Measurements from ENCODE around the gene CUL4B. TPM values are rescaled to one million over a fixed set of nuclear protein-coding genes. Genes with fewer than 3 reads are reported as not detected.
"Not testable (repeated sequence)": the region's sequence is repeated elsewhere in the genome, so short reads cannot be mapped to it uniquely, and the experiment has no call there.

The CUL4B gene
- total RNA-seq, 1 experiment from 2014 or later, result 44.7 TPM

- intact Hi-C loops (cut with micrococcal nuclease; ENCODE audit: unreplicated experiment), result no loop called here
- no peaks in the 10 kb centered on the region for H3K4me1 ChIP-seq (ENCODE audit: insufficient read depth, low read length, poor library complexity, severe bottlenecking)
- ChIA-PET CTCF (no interaction called here), POLR2A (ENCODE audit: low non-redundant PET) (no interaction called here)
- TF ChIP-seq EZH2 (IDR thresholded peaks at IDR 0.05; ENCODE audit: borderline replicate concordance, low read depth, low read length, poor library complexity, severe bottlenecking) (no peak), CTCF (conservative IDR thresholded peaks at IDR 0.05; ENCODE audit: low read depth, low read length) (no peak)
- no peak overlapping the region for H3K4me3 ChIP-seq (ENCODE audit: low read depth, low read length, poor library complexity, severe bottlenecking)
- no peaks in the 10 kb centered on the region for H3K27me3 ChIP-seq (replicated peaks; ENCODE audit: insufficient read depth, low read depth, low read length, poor library complexity)
- H3K27ac ChIP-seq (ENCODE audit: low read depth, low read length, poor library complexity, severe bottlenecking), result no peak overlapping the region
- DNase-seq (ENCODE audit: low spot score), result no peak
- no peaks in the 10 kb centered on the region for H3K9me3 ChIP-seq (ENCODE audit: low read depth, low read length, poor library complexity, severe bottlenecking)
- H3K36me3 ChIP-seq (ENCODE audit: insufficient read depth, low read length, poor library complexity, severe bottlenecking), result no peaks in the 10 kb centered on the region
- no TSS peak for BruUV-seq (replicated peaks)
These were observed 56.2 kb downstream of the CUL4B start for GRCh38 chrX:120504569-120504968.

- POLR2A ChIA-PET (ENCODE audit: low non-redundant PET), result no interaction called here
- Histone ChIP-seq H3K4me3 (ENCODE audit: low read depth, low read length, poor library complexity, severe bottlenecking) (no peak overlapping the region), H3K27me3 (replicated peaks; ENCODE audit: insufficient read depth, low read depth, low read length, poor library complexity) (no peaks in the 10 kb centered on the region), H3K4me1 (ENCODE audit: insufficient read depth, low read length, poor library complexity, severe bottlenecking) (no peaks in the 10 kb centered on the region), H3K27ac (ENCODE audit: low read depth, low read length, poor library complexity, severe bottlenecking) (no peak overlapping the region), H3K36me3 (ENCODE audit: insufficient read depth, low read length, poor library complexity, severe bottlenecking) (no peaks in the 10 kb centered on the region), H3K9me3 (ENCODE audit: low read depth, low read length, poor library complexity, severe bottlenecking) (no peaks in the 10 kb centered on the region)
- BruUV-seq (replicated peaks), result no TSS peak
- intact Hi-C loops (cut with micrococcal nuclease; ENCODE audit: unreplicated experiment), result loop anchor here (2.0 kb wide), 1 partner anchor 269 kb away; no protein-coding TSS in a partner anchor
- CTCF ChIA-PET, result no interaction called here
- no peak for DNase-seq (ENCODE audit: low spot score)
- no peak for TF ChIP-seq EZH2 (IDR thresholded peaks at IDR 0.05; ENCODE audit: borderline replicate concordance, low read depth, low read length, poor library complexity, severe bottlenecking)
- no peak for TF ChIP-seq CTCF (conservative IDR thresholded peaks at IDR 0.05; ENCODE audit: low read depth, low read length)
These were observed 61.3 kb downstream of the CUL4B start for GRCh38 chrX:120499301-120500072.

- intact Hi-C loops (cut with micrococcal nuclease; ENCODE audit: unreplicated experiment); H3K4me3 ChIP-seq (ENCODE audit: low read depth, low read length, poor library complexity, severe bottlenecking); CTCF ChIA-PET; H3K36me3 ChIP-seq (ENCODE audit: insufficient read depth, low read length, poor library complexity, severe bottlenecking); H3K27ac ChIP-seq (ENCODE audit: low read depth, low read length, poor library complexity, severe bottlenecking); BruUV-seq (replicated peaks); H3K27me3 ChIP-seq (replicated peaks; ENCODE audit: insufficient read depth, low read depth, low read length, poor library complexity); DNase-seq (ENCODE audit: low spot score); H3K9me3 ChIP-seq (ENCODE audit: low read depth, low read length, poor library complexity, severe bottlenecking); H3K4me1 ChIP-seq (ENCODE audit: insufficient read depth, low read length, poor library complexity, severe bottlenecking); POLR2A ChIA-PET (ENCODE audit: low non-redundant PET): not testable (repeated sequence)
These were observed 70.6 kb downstream of the CUL4B start for GRCh38 chrX:120490119-120490518.

- H3K27ac ChIP-seq (ENCODE audit: low read depth, low read length, poor library complexity, severe bottlenecking), result no peak overlapping the region
- H3K4me1 ChIP-seq (ENCODE audit: insufficient read depth, low read length, poor library complexity, severe bottlenecking), result no peaks in the 10 kb centered on the region
- H3K27me3 ChIP-seq (replicated peaks; ENCODE audit: insufficient read depth, low read depth, low read length, poor library complexity), result no peaks in the 10 kb centered on the region
- TF ChIP-seq CTCF (conservative IDR thresholded peaks at IDR 0.05; ENCODE audit: low read depth, low read length), result no peak
- H3K9me3 ChIP-seq (ENCODE audit: low read depth, low read length, poor library complexity, severe bottlenecking), result no peaks in the 10 kb centered on the region
- POLR2A ChIA-PET (ENCODE audit: low non-redundant PET), result no interaction called here
- CTCF ChIA-PET, result interaction anchor here (1.3 kb wide), 1 partner anchor 34 kb away, joined by 5 read pairs; no protein-coding TSS in a partner anchor
- no peak overlapping the region for H3K4me3 ChIP-seq (ENCODE audit: low read depth, low read length, poor library complexity, severe bottlenecking)
- DNase-seq (ENCODE audit: low spot score), result no peak
- H3K36me3 ChIP-seq (ENCODE audit: insufficient read depth, low read length, poor library complexity, severe bottlenecking), result no peaks in the 10 kb centered on the region
- intact Hi-C loops (cut with micrococcal nuclease; ENCODE audit: unreplicated experiment), result no loop called here
- no TSS peak for BruUV-seq (replicated peaks)
These were observed 74.0 kb downstream of the CUL4B start for GRCh38 chrX:120486786-120487185.
